H9 (cell line): ENCODE results near the gene DDI2. TPM values are rescaled to one million over a fixed set of nuclear protein-coding genes. Genes with fewer than 3 reads are reported as not detected.

Experiments
- DNase-seq: peaks from one replicate; pipeline ENCODE4 v3.0.0-alpha.2; 2017
- H2AFZ ChIP-seq: one replicate; pipeline ENCODE4 v1.6.1; 2013; ENCODE audit warnings: mild to moderate bottlenecking, low read length, control low read depth, moderate library complexity
- H2AK5ac ChIP-seq: 2 replicates; pipeline ENCODE4 v1.6.1; 2013; ENCODE audit warnings: low read length, control low read depth, mixed read lengths; ENCODE audit not compliant: insufficient read length
- H2BK120ac ChIP-seq: one replicate; pipeline ENCODE4 v1.6.1; 2013; ENCODE audit warnings: low read depth, mild to moderate bottlenecking, low read length, control low read depth, inconsistent platforms; ENCODE audit not compliant: poor library complexity, severe bottlenecking
- H2BK12ac ChIP-seq: 2 replicates; pipeline ENCODE4 v1.6.1; 2013; ENCODE audit warnings: low read length, control low read depth, mixed read lengths, low read depth; ENCODE audit not compliant: insufficient read length
- H2BK15ac ChIP-seq: 2 replicates; pipeline ENCODE4 v1.6.1; 2013; ENCODE audit warnings: low read depth, low read length, control low read depth
- H2BK20ac ChIP-seq: one replicate; pipeline ENCODE4 v1.6.1; 2013; ENCODE audit warnings: low read depth, mild to moderate bottlenecking, low read length, control low read depth, inconsistent platforms; ENCODE audit not compliant: poor library complexity, severe bottlenecking
- H2BK5ac ChIP-seq: 2 replicates; pipeline ENCODE4 v1.6.1; 2013; ENCODE audit warnings: low read length, control low read depth, mixed read lengths; ENCODE audit not compliant: insufficient read length
- H3K14ac ChIP-seq: 2 replicates; pipeline ENCODE4 v1.6.1; 2013; ENCODE audit warnings: low read length, control low read depth; ENCODE audit not compliant: insufficient read depth
- H3K18ac ChIP-seq: 2 replicates; pipeline ENCODE4 v1.6.1; 2013; ENCODE audit warnings: low read depth, mild to moderate bottlenecking, mixed read lengths, low read length, control low read depth; ENCODE audit not compliant: insufficient read length
- H3K23ac ChIP-seq: 2 replicates; pipeline ENCODE4 v1.6.1; 2013; ENCODE audit warnings: low read length, control low read depth, mixed read lengths, low read depth; ENCODE audit not compliant: insufficient read length
- H3K23me2 ChIP-seq: 2 replicates; pipeline ENCODE4 v1.6.1; 2013; ENCODE audit warnings: low read depth, mild to moderate bottlenecking, mixed read lengths, low read length, control low read depth; ENCODE audit not compliant: insufficient read length, poor library complexity, severe bottlenecking
- H3K27ac ChIP-seq: 2 replicates; pipeline ENCODE4 v1.5.1; 2013; ENCODE audit warnings: low read length, control low read depth, mixed read lengths, low read depth; ENCODE audit not compliant: insufficient read length
- H3K27me3 ChIP-seq: 2 replicates; pipeline ENCODE4 v1.6.1; 2013; ENCODE audit warnings: low read length, control low read depth, inconsistent platforms; ENCODE audit not compliant: insufficient read depth
- H3K4ac ChIP-seq: 2 replicates; pipeline ENCODE4 v1.6.1; 2013; ENCODE audit warnings: low read depth, mild to moderate bottlenecking, control low read depth, inconsistent platforms, low read length, moderate library complexity
- H3K4me1 ChIP-seq: 2 replicates; pipeline ENCODE4 v1.6.1; 2013; ENCODE audit warnings: low read length, control low read depth, inconsistent platforms; ENCODE audit not compliant: insufficient read depth
- H3K4me2 ChIP-seq: 2 replicates; pipeline ENCODE4 v1.6.1; 2013; ENCODE audit warnings: low read length, control low read depth, mixed read lengths; ENCODE audit not compliant: insufficient read length, insufficient read depth
- H3K56ac ChIP-seq: 2 replicates; pipeline ENCODE4 v1.6.1; 2013; ENCODE audit warnings: low read depth, mild to moderate bottlenecking, mixed read lengths, low read length, control low read depth; ENCODE audit not compliant: insufficient read length
- H3K79me1 ChIP-seq: 2 replicates; pipeline ENCODE4 v1.6.1; 2013; ENCODE audit warnings: low read depth, mild to moderate bottlenecking, moderate library complexity, low read length, control low read depth, inconsistent platforms; ENCODE audit not compliant: insufficient read depth, poor library complexity, severe bottlenecking
- H3K79me2 ChIP-seq: 2 replicates; pipeline ENCODE4 v1.6.1; 2013; ENCODE audit warnings: low read length, control low read depth, inconsistent platforms; ENCODE audit not compliant: insufficient read depth
- H3K9ac ChIP-seq: 2 replicates; pipeline ENCODE4 v1.6.1; 2013; ENCODE audit warnings: low read length, control low read depth, mixed read lengths; ENCODE audit not compliant: insufficient read length; ENCODE audit errors: extremely low read depth
- H3K9me3 ChIP-seq: one replicate; pipeline ENCODE4 v1.6.1; 2013; ENCODE audit warnings: low read depth, low read length, inconsistent platforms; ENCODE audit not compliant: control insufficient read depth
- H3T11ph ChIP-seq: one replicate; pipeline ENCODE4 v1.6.1; 2013; ENCODE audit warnings: mild to moderate bottlenecking, low read length, control low read depth, inconsistent platforms
- H4K20me1 ChIP-seq: one replicate; pipeline ENCODE4 v1.6.1; 2013; ENCODE audit not compliant: control insufficient read depth, insufficient read length, insufficient read depth
- H4K5ac ChIP-seq: 2 replicates; pipeline ENCODE4 v1.6.1; 2013; ENCODE audit warnings: low read depth, mild to moderate bottlenecking, mixed read lengths, low read length, control low read depth; ENCODE audit not compliant: insufficient read length
- H4K8ac ChIP-seq: replicated peaks from 2 replicates; pipeline ENCODE4 v1.6.1; 2013; ENCODE audit warnings: low read length, control low read depth, mixed read lengths, low read depth; ENCODE audit not compliant: insufficient read length
- H4K91ac ChIP-seq: 2 replicates; pipeline ENCODE4 v1.6.1; 2013; ENCODE audit warnings: low read depth, mild to moderate bottlenecking, moderate library complexity, mixed read lengths, low read length, control low read depth; ENCODE audit not compliant: insufficient read length
- H3K27ac Mint-ChIP-seq, 3 experiments: 2 replicates in 2 of 3; 3 replicates in 1 of 3; pipeline ENCODE4 v1.8.0; 2020 to 2021; ENCODE audit warnings: mixed read lengths in 3 of 3, mild to moderate bottlenecking in 1 of 3, moderate library complexity in 1 of 3
- H3K27me3 Mint-ChIP-seq: 2 replicates; pipeline ENCODE4 v1.8.0; 2021; ENCODE audit warnings: low read depth, mild to moderate bottlenecking, moderate library complexity, mixed read lengths
- H3K36me3 Mint-ChIP-seq, 3 experiments: 2 replicates in 2 of 3; 3 replicates in 1 of 3; pipeline ENCODE4 v1.8.0; 2020 to 2021; ENCODE audit warnings: low read depth in 3 of 3, mixed read lengths in 3 of 3; ENCODE audit not compliant: insufficient read depth in 1 of 3
- H3K4me1 Mint-ChIP-seq, 2 experiments: 2 replicates each; pipeline ENCODE4 v1.8.0; 2020; ENCODE audit warnings: mixed read lengths in 2 of 2
- H3K4me3 Mint-ChIP-seq, 2 experiments: 2 replicates in 1 of 2; 3 replicates in 1 of 2; pipeline ENCODE4 v1.8.0; 2020 to 2021; ENCODE audit warnings: mild to moderate bottlenecking in 2 of 2, mixed read lengths in 2 of 2, moderate library complexity in 1 of 2
- H3K9me3 Mint-ChIP-seq, 2 experiments: 2 replicates in 1 of 2; 3 replicates in 1 of 2; pipeline ENCODE4 v1.8.0; 2020; ENCODE audit warnings: mild to moderate bottlenecking in 2 of 2, mixed read lengths in 2 of 2, moderate library complexity in 1 of 2
- CTCF ChIP-seq: fragments of 200-600 bp; sonication (generic); conservative IDR thresholded peaks from 3 replicates; pipeline ENCODE4 v1.8.0; 2021; ENCODE audit warnings: antibody characterized with exemption, mild to moderate bottlenecking
- WGBS: extraction: QIAGEN DNeasy Blood & Tissue Kit; methylation state at CpG from one replicate; pipeline ENCODE4 v1.1.7; 2013; ENCODE audit warnings: missing lambda C conversion rate, low lambda C conversion rate, mixed read lengths; ENCODE audit not compliant: insufficient read length; ENCODE audit errors: extremely low coverage; 5-methylcytosine and 5-hydroxymethylcytosine counted together
- total RNA-seq: library from RNA; stranded (reverse); gene quantifications from 2 replicates; pipeline ENCODE4 v1.2.1, GENCODE V29; 2021

Gene DDI2
- total RNA-seq, 1 experiment from 2014 or later: 45.0 TPM

DNA sequence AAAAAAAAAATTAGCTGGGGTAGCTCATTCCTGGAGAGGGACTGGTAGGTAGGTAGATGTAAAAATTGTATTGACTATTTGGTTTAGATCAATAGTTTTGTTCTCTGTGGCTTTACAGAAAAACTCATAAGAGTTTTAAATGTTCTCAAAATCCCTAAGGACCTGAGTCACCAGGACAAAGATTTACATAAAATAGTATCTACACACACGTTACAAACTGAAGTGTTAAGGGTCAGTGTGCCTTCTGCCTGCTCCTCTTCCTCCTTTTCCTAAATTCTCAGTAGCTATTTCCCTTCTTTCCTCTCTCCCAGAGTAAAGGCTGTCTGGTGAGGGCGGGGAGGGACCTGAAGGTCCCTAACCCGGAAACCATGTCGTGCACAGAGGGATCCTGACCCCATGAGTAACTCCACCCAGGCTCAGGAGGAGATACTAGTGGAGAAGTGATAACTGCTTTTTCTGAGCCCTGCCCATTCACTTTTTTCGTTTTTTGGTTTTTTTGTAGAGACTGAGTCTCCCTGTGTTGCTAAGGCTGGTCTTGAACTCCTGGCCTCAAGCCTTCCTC, 74.9 kb downstream of the DDI2 start:
- Histone ChIP-seq H2AFZ (no peak overlapping the region), H3K14ac (no peak overlapping the region), H3K9me3 (no peaks in the 10 kb centered on the region), H2BK120ac (no peak overlapping the region), H2AK5ac (no peak overlapping the region), H2BK5ac (no peak overlapping the region), H4K20me1 (no peaks in the 10 kb centered on the region), H3K56ac (no peak overlapping the region), H3K79me1 (peaks cover 2% of the 10 kb centered on the region), H2BK12ac (no peak overlapping the region), H3K23ac (no peak overlapping the region), H4K5ac (no peak overlapping the region), H3K4me2 (no peak overlapping the region), H3K27ac (no peak overlapping the region), H3K18ac (no peak overlapping the region), H4K91ac (no peak overlapping the region), H3K4ac (no peak overlapping the region), H3K9ac (no peak overlapping the region), H3K23me2 (no peaks in the 10 kb centered on the region), H3K79me2 (no peaks in the 10 kb centered on the region; the same call in 1 of the 2 replicates), H3T11ph (no peak overlapping the region), H3K4me1 (no peaks in the 10 kb centered on the region), H2BK20ac (no peak overlapping the region), H2BK15ac (no peak overlapping the region), H4K8ac (no peak overlapping the region), H3K27me3 (no peaks in the 10 kb centered on the region)
- H3K4me3 Mint-ChIP-seq: no peak overlapping the region
- H3K36me3 Mint-ChIP-seq: peaks cover 0 to 13% (median 6%) of the 10 kb centered on the region in 3 experiments; a peak in 5 of 7 replicates
- TF ChIP-seq CTCF: no peak
- H3K4me1 Mint-ChIP-seq: no peaks in the 10 kb centered on the region
- no peak overlapping the region; a peak in 2 of 7 replicates for H3K27ac Mint-ChIP-seq
- H3K9me3 Mint-ChIP-seq: no peaks in the 10 kb centered on the region
- no CpG with 5 or more reads among the region's 5 CpGs for whole genome bisulfite sequencing
- H3K27me3 Mint-ChIP-seq: no peaks in the 10 kb centered on the region
- DNase-seq: no peak
